ENCODE results near the gene PTRH2.

The PTRH2 gene

GRCh38 chr17:59733697-59734096 lies 26.5 kb upstream of the PTRH2 start:
- no peak for TF ChIP-seq CTCF (conservative IDR thresholded peaks at IDR 0.05; ENCODE audit: low read depth, low read length)
- no peak overlapping the region for H3K4me3 ChIP-seq (ENCODE audit: low read depth, low read length)
- no peak for DNase-seq (ENCODE audit: low read depth)

- no peak for TF ChIP-seq CTCF (conservative IDR thresholded peaks at IDR 0.05; ENCODE audit: low read depth, low read length)
- H3K4me3 ChIP-seq (ENCODE audit: low read depth, low read length): no peak overlapping the region
Observed at GRCh38 chr17:59730268-59730834, 23.1 kb upstream of the PTRH2 start.

GRCh38 chr17:59727817-59728533 lies 20.7 kb upstream of the PTRH2 start:
- no peak for DNase-seq (ENCODE audit: low read depth)
- no peak overlapping the region for H3K4me3 ChIP-seq (ENCODE audit: low read depth, low read length)
- TF ChIP-seq CTCF (conservative IDR thresholded peaks at IDR 0.05; ENCODE audit: low read depth, low read length): no peak

More at GRCh38 chr17:59730268-59730834, 23.1 kb upstream of the PTRH2 start:
- DNase-seq (ENCODE audit: low read depth): no peak

GRCh38 chr17:59725691-59726090 lies 18.5 kb upstream of the PTRH2 start:
- H3K4me3 ChIP-seq (ENCODE audit: low read depth, low read length): no peak overlapping the region
- no peak for TF ChIP-seq CTCF (conservative IDR thresholded peaks at IDR 0.05; ENCODE audit: low read depth, low read length)
- peak; percentile 53 for DNase-seq (ENCODE audit: low read depth)

- H3K4me3 ChIP-seq (ENCODE audit: low read depth, low read length): no peak overlapping the region
- TF ChIP-seq CTCF (conservative IDR thresholded peaks at IDR 0.05; ENCODE audit: low read depth, low read length): no peak
- DNase-seq (ENCODE audit: low read depth): no peak
Observed at GRCh38 chr17:59723607-59724006, 16.4 kb upstream of the PTRH2 start.

GRCh38 chr17:59723041-59723440 lies 15.8 kb upstream of the PTRH2 start:
- DNase-seq (ENCODE audit: low read depth): no peak
- no peak overlapping the region for H3K4me3 ChIP-seq (ENCODE audit: low read depth, low read length)

More at GRCh38 chr17:59723041-59723440, 15.8 kb upstream of the PTRH2 start:
- no peak for TF ChIP-seq CTCF (conservative IDR thresholded peaks at IDR 0.05; ENCODE audit: low read depth, low read length)

Measured in choroid plexus epithelial cell (primary cell).